Measurements from ENCODE around the gene PHF21A. TPM values are rescaled to one million over a fixed set of nuclear protein-coding genes. Genes with fewer than 3 reads are reported as not detected.

PHF21A gene
- total and polyA plus RNA-seq, 2 of the 8 experiments (the other 6 are each of a cell fraction or from before 2014, with no cell fraction given) = 17.6 to 40.3 TPM

GRCh38 chr11:45968901-45969300 is 152.4 kb downstream of the PHF21A start:
- H3K56ac ChIP-seq (replicated peaks; ENCODE audit: insufficient read length, low read depth, low read length) = no peak overlapping the region
- no peak for DNase-seq (ENCODE audit: low read depth in 1 of 2, low spot score in 2 of 2)
- H4K91ac ChIP-seq (replicated peaks; ENCODE audit: insufficient read length, low read length) = no peak overlapping the region
- H4K5ac ChIP-seq (ENCODE audit: insufficient read length, low read depth, low read length) = no peak overlapping the region
- H3K36me3 ChIP-seq (ENCODE audit: control insufficient read depth in 2 of 4, insufficient read depth in 4 of 4, low read length in 3 of 4) = peaks cover 5 to 24% (median 16%) of the 10 kb centered on the region in 4 experiments; a peak in 7 of 8 replicates
- H2BK5ac ChIP-seq (ENCODE audit: low read depth, low read length) = no peak overlapping the region
- H3K23ac ChIP-seq (ENCODE audit: insufficient read length) = no peak overlapping the region
- H3K9ac ChIP-seq (replicated peaks in 1 of 4; ENCODE audit: extremely low read depth in 1 of 4, low read depth in 3 of 4, low read length in 3 of 4) = no peak overlapping the region
- no peak overlapping the region for H3K4me2 ChIP-seq (ENCODE audit: insufficient read depth in 1 of 2, low read depth in 2 of 2, low read length in 2 of 2)
- no peak for FAIRE-seq
- H3K4me1 ChIP-seq (replicated peaks in 1 of 4; ENCODE audit: control insufficient read depth in 3 of 4, insufficient read depth in 4 of 4, low read length in 3 of 4) = peaks cover 0 to 3% (median 0%) of the 10 kb centered on the region in 4 experiments; a peak in 2 of 7 replicates
- H2BK20ac ChIP-seq (ENCODE audit: low read length) = no peak overlapping the region
- H3K4ac ChIP-seq (replicated peaks; ENCODE audit: insufficient read length, low read depth, low read length) = no peak overlapping the region
- H3K27ac ChIP-seq (ENCODE audit: low read depth, low read length) = no peak overlapping the region
- CTCF ChIA-PET (ENCODE audit: partially characterized antibody) = interaction anchor here (0.6 to 8.7 kb wide), 6 partner anchors 10 to 247 kb away, joined by 3 to 101 read pairs (median 4); no protein-coding TSS in a partner anchor
- H3K14ac ChIP-seq (ENCODE audit: insufficient read length) = no peak overlapping the region
- no peak overlapping the region for H2BK15ac ChIP-seq (ENCODE audit: low read length)
- no peak overlapping the region for H2AFZ ChIP-seq (ENCODE audit: low read length)
- no peaks in the 10 kb centered on the region for H3K79me1 ChIP-seq (ENCODE audit: low read depth, low read length)
- no peak overlapping the region for H2BK12ac ChIP-seq (ENCODE audit: low read depth, low read length)
- H3K79me2 ChIP-seq (ENCODE audit: control insufficient read depth in 1 of 2, insufficient read depth in 2 of 2, low read length in 2 of 2) = no peaks in the 10 kb centered on the region
- no peak overlapping the region for H3K4me3 ChIP-seq (ENCODE audit: extremely low read depth in 1 of 4, insufficient read depth in 2 of 4, low read depth in 3 of 4, low read length in 4 of 4)
- H3K23me2 ChIP-seq (ENCODE audit: low read depth, low read length) = no peaks in the 10 kb centered on the region
- no peaks in the 10 kb centered on the region for H3K9me3 ChIP-seq (ENCODE audit: insufficient read depth in 2 of 2, low read depth in 1 of 2, low read length in 1 of 2)
- POLR2A ChIA-PET (ENCODE audit: partially characterized antibody) = interaction anchor here (0.7 to 1.2 kb wide), 4 partner anchors 11 to 41 kb away, joined by 3 to 6 read pairs (median 3); no protein-coding TSS in a partner anchor
- H4K20me1 ChIP-seq (replicated peaks in 1 of 2; ENCODE audit: control insufficient read depth in 1 of 2, insufficient read depth in 2 of 2, low read length in 2 of 2) = no peaks in the 10 kb centered on the region
- no CpG with 5 or more reads among the region's 2 CpGs for WGBS, 2 experiments (ENCODE audit: extremely low coverage in 1 of 2, insufficient coverage in 1 of 2, insufficient read length in 1 of 2, insufficient replicate concordance in 2 of 2, low coverage in 1 of 2, low lambda C conversion rate in 2 of 2, missing lambda C conversion rate in 1 of 2)
- no peak overlapping the region for H3K18ac ChIP-seq (ENCODE audit: extremely low read depth, low read length)
- no peak overlapping the region for H2BK120ac ChIP-seq (replicated peaks; ENCODE audit: low read depth, low read length)
- no peaks in the 10 kb centered on the region for H3K27me3 ChIP-seq (replicated peaks in 1 of 4; ENCODE audit: control insufficient read depth in 3 of 4, extremely low read depth in 1 of 4, insufficient read depth in 3 of 4, low read length in 3 of 4)
- no peak overlapping the region for H4K8ac ChIP-seq (ENCODE audit: extremely low read depth, insufficient read depth, low read length)
- H2AK5ac ChIP-seq (ENCODE audit: low read depth, low read length) = no peak overlapping the region
- TF ChIP-seq POU5F1 (IDR thresholded peaks at IDR 0.05; ENCODE audit: low read depth, low read length) (no peak), SIN3A (conservative IDR thresholded peaks at IDR 0.05 in 1 of 2, IDR thresholded peaks at IDR 0.05 in 1 of 2; ENCODE audit: low read depth in 1 of 2, low read length in 2 of 2) (no peak), MAX (IDR thresholded peaks at IDR 0.05) (no peak), NRF1 (IDR thresholded peaks at IDR 0.05; ENCODE audit: low read depth, low read length) (no peak), RAD21 (IDR thresholded peaks at IDR 0.05 in 1 of 2, conservative IDR thresholded peaks at IDR 0.05 in 1 of 2; ENCODE audit: low read depth in 2 of 2, low read length in 2 of 2) (no peak), BRCA1 (IDR thresholded peaks at IDR 0.05; ENCODE audit: low read depth, low read length) (no peak), TAF1 (IDR thresholded peaks at IDR 0.05; ENCODE audit: low read depth, low read length) (no peak), YY1 (IDR thresholded peaks at IDR 0.05; ENCODE audit: low read depth, low read length) (no peak), SP2 (IDR thresholded peaks at IDR 0.05; ENCODE audit: low read length) (no peak), RXRA (IDR thresholded peaks at IDR 0.05; ENCODE audit: insufficient read depth, low read depth, low read length) (no peak)
- TF ChIP-seq, protein P1, sequence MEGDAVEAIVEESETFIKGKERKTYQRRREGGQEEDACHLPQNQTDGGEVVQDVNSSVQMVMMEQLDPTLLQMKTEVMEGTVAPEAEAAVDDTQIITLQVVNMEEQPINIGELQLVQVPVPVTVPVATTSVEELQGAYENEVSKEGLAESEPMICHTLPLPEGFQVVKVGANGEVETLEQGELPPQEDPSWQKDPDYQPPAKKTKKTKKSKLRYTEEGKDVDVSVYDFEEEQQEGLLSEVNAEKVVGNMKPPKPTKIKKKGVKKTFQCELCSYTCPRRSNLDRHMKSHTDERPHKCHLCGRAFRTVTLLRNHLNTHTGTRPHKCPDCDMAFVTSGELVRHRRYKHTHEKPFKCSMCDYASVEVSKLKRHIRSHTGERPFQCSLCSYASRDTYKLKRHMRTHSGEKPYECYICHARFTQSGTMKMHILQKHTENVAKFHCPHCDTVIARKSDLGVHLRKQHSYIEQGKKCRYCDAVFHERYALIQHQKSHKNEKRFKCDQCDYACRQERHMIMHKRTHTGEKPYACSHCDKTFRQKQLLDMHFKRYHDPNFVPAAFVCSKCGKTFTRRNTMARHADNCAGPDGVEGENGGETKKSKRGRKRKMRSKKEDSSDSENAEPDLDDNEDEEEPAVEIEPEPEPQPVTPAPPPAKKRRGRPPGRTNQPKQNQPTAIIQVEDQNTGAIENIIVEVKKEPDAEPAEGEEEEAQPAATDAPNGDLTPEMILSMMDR (IDR thresholded peaks at IDR 0.05; ENCODE audit: control extremely low read depth in 1 of 3, insufficient read depth in 1 of 3, low read depth in 1 of 3, low read length in 3 of 3) = no peak
